T1000 (cell line): ENCODE measurements around the gene IPPK.

Source experiments
- DNase-seq: peaks from one replicate; lab custom pipeline; 2025; ENCODE audit warnings: mixed read lengths; lab: John Stamatoyannopoulos, UW

IPPK gene

DNA sequence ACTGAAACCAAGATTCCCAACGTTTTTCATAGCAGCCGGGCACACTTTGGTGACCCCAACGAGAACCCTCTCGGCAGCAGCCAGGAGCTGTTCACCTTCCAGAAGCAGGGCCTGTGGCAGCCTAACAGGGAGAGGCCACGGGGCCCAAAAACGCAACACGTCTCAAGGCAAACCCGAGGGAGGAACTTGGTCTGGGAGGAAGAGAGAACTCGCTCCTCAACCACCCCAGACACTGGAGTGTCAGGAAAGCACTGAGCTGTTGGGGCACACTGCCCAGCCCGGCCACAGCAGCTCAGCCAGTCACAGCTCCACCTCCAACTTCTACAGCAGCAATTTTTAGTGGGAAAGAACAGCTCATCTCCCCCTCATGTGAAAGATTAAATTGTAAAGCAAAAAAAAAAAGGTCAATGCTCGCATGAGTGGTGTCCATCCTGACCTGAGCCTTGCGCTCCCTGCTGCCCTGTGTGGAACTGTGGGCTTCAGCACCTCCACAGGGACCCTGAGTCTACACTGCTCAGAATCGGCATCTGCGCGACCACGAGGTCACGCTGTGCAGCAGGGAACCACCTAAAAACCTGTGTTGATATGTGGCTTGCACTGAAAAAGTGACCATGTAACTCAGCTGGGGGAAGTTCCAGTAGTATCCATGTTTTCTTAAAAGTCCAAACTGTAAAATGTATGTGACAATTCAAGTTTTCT, 55.0 kb downstream of the IPPK start:
- no peak for DNase-seq

DNA sequence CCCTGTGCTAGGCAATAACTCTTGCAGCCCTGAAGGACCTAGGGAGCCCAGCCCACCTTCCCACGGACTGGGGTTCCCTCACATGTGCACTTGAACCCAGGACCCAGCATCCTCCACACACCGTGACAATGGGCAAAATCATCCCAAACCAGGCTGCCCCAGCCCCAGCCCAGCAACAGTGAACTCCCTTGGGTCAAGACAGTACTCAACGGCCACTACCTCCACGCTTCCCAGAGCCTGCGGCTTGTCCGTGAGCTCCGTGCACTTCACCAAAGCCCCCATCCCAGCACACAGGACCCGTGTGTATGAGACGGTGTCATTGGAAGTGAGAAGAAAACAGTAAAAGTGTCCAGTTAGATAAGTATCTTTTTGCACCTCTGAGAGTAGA, 55.8 kb downstream of the IPPK start:
- DNase-seq, result no peak

DNA sequence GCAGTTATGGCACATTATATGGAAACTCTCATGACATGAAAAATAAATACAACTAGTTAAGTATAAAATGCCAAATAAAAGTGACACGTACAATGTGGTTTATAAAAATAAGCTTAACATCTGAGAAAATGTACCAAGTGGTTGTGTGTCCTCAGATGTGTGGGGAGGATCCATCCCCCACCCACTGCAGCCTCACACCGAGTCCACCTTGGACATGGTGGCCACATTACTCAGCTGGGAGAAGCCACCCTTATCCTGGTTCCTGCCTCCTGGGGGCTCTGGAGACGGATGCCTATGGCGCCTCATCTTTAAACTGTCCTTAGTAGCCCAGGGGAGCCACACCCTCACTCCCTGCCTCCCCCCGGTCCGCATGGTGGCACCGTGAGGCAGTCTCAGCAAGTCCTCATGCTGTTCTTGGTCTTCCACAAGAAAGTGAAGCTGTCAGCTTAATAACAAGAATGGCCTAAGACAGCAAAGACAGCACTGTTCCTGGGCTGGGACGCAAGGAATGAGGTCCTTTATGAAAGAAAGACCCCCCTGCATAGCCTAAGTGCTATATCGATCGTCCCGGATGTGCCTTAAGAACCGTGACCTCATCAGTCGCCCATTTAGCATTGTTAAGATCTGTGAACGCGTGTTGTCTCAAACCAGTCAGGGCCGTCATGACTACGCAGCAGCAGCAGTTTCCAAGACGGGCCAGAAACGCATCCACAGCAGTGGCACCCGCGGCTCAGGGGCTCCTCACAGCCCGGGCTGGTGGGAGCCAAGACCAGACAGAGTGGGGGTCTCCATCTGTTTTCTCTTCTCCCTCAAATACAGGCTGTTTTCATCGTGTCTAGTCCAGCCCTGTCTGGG, 56.4 kb downstream of the IPPK start:
- DNase-seq, result no peak

DNA sequence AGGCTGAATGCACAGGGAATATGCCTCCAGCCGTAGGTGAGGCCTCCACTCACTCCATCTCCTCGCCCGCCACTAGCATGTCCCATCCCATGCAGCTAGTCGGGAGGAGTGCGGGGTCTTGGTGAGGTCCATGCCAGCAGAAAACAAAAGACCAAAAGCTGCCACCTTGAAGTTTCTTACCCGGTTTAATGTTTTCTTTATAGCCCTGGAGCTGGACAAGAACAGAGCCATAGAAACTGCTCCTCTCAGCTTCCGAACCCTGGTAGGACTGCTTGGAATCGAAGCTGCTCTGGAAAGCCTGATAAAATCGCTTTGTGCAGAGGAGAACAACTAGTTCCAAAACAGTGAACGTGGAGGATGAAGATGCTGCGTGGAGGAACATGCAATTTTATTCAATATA, 57.1 kb downstream of the IPPK start:
- no peak for DNase-seq

DNA sequence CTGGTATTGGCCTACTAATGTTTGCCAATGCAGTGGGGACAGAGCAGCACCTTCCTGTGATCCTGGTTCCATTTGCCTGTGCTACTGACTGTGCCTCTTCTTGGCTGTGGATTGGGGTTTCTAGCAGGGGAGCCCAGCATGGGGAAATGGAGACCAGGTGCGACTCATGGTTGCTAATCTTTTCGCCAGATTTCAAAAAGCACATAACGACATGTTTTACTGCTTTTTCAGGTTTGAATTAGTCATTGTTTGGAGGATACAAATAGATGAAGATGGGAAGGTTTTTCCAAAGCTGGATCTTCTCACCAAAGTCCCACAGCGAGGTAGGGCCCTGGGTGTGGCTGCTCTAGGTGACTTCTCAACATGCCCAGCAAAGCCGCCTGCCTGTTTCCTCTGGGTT, 57.6 kb downstream of the IPPK start:
- no peak for DNase-seq

DNA sequence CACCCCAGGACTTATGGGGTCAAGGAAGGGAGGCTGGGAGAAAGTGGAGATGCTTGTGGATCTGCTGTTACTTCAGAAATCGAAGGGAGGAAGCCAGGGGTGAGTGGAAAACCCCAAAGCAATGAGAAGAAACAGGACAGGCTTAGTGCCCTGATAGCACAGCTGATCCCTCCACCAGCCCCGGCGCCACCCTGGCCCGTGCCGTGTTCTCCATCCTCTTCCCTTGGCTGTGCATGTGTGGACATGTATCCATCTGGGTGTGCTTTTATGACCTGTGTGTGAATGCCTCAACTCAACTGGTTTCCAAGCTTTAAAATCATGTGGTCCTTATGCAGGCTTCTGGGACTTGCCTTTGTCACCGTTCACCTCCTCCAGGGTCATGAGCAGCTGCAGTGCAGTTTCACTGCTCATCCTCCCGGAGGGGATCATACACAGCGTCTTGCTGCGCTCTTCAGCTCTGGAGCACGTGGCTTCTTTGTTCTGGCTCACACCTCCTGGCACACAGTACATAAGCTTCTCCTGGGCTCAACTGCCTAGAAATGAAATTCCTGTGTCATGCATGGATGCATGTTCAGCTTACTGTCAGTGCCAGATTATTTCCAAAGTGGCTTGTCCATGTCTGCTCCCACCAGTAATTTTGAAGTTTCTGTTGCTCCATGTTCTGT, 58.2 kb downstream of the IPPK start:
- no peak for DNase-seq

DNA sequence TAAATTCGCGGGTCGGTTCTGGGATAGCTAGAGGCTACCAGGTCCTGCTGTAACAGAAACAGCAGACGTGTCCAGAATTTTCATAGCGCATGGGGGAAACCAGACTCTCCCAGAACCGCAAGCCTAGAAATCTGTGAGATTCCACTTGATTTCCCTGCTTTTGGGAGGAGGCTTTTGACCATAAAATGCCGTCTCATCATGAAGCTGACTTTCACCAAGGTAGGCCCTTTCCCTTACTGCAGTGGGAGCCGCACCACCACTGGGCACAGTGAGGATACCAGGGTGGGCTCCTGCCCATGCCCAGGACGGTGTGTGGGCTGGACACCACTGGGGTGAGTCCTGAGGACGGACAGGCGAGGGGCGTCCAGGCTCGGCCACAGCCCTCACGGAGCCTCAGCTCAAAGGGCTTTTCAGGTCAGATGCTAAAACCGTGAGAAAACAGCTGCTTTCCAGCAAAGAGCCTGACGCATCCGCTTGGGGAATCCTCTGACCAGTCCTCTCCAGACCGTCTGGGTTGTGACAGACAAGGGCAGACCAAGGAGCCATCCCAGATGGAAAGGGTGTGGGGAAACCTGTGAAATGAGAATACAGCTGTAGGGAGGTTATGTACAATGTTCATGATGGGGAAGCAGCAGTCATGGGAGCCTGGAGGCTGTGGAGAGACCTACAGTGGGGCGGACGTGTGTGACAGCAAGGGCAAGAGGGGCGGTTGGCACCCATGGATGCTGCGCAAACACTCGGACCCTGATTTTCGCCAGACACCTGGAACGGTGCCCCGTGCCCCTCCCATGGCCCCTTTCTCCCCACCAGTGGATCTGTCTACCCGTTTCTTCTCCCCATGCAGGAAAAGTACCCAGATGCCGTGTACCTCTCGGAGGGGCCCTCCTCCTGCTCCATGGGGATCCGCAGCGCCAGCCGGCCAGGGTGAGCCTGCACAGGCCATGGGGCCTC, 59.2 kb downstream of the IPPK start:
- no peak for DNase-seq

DNA sequence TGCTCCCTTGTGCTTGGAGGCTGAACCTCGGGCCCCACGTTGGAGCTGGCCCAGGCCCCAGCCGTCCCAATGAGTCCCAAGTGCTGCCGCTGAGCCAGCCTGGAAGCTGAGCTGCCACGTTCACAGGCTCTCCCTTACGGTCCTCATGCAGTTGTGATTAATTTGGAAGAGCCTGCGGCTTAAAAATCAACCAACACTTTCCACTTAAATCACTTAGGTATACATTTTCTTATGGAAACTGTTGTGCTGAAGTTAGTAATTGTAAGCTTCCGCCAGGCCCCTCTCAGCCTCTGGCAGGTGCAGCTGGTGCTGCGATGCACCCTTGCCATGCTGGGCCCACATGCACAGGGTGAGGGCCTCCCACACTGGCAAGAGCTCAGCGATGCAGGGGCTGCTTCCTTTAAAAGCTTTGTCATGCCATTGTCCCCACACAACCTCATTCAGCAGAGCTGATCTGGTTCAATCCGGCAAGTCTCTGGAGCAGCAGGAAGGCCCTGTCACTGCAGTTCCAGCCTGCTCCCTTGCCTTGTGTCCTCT, 61.0 kb downstream of the IPPK start:
- no peak for DNase-seq

DNA sequence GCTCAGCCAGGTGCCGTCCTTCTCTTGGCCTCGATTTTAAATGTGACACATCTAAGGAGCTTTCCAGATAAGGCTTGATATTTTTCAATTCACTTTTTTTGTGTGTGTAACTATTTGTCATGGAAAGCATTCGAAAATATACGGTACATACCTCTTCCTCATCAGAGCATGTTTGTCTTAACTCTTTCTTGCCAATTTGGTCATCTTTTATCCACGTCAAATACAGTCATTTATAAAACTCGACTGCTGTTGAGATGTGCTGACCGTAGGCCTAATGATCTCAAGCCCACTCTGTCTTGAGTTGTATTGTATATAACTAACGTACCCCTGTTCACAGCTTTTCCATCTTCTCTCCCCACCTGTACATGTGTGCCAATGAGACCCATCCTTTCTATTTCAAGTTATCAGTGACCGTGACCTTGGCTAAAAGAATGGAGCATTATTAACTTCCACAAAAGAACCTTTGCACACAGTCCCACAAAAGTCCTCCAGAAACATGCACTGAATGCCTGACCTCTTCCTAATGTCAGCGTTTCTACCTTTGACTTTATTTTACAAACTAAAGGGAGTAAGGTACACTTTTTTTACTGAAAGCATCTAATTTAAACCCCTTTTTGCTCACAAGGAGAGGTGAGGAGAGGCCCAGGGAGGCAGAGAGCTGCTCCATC, 61.6 kb downstream of the IPPK start:
- DNase-seq, result no peak

DNA sequence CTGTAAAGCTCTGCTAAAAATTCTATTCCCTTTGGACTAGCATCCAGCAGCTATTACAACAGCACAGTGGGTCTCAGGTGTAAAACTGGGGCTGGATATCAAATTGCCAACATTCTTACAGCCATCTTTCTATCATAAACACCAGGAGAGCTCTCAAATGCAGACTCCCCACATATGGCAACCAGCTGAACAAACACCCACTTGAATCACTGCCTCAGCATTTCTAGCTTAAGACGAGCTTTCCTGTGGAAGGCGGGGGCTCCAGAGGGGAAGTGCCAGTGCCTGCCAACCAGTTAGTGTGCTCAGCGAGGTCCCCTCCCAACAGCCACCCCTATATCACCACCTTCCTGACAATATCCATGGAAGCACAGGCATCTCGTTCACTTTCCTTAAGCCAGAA, 62.2 kb downstream of the IPPK start:
- no peak for DNase-seq

DNA sequence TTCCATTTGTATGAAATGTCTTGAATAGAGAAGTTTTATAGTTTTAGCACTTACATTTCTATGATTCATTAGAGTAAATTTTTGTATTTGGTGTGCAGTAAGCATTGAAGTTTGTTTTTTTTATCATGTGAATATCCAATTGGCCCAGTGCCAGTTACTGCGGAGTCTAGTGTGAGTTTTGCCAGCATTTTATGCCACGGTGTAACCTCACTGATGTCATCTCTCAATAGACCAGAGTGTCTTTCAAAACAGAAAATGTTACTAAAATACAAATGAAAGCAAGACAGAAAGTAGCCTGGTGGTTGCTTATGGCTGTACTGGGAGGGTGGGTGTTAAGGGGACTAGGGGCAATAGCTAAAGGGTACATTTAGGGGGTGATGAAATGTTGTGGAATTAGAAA, 62.8 kb downstream of the IPPK start:
- DNase-seq, result no peak

DNA sequence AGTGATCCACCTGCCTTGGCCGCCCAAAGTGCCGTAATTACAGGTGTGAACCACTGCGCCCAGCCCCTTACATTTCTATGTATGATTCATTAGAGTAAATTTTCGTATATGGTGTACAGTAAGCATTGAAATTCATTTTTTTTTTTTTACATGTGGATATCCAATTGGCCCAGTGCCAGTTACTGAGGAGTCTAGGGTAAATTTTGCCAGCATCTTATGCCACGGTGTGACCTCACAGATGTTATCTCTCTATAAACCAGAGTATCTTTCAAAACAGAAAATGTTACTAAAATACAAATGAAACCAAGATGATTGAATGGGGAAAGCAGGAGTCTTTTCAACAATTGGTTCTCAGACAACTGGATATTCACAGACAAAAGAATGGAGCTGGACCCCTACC, 64.7 kb downstream of the IPPK start:
- no peak for DNase-seq

DNA sequence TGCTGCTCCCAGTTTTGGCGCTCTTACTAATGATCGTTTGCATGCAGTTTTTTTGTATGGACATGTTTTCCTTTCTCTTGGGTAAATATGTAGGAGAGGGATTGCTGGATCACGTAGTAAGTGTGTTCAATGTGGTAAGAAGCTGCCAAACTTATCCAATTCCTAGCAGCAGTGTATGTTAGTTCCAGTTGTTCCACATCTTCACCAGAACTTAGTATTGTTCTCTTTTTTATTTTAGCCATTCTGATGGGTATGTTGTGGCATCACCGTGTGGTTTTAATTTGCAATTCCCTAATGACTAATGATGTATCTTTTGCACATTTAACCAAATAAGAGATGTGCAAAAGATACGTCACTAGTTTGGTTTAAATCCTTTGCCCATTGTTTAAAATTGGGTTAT, 65.9 kb downstream of the IPPK start:
- DNase-seq, result no peak

DNA sequence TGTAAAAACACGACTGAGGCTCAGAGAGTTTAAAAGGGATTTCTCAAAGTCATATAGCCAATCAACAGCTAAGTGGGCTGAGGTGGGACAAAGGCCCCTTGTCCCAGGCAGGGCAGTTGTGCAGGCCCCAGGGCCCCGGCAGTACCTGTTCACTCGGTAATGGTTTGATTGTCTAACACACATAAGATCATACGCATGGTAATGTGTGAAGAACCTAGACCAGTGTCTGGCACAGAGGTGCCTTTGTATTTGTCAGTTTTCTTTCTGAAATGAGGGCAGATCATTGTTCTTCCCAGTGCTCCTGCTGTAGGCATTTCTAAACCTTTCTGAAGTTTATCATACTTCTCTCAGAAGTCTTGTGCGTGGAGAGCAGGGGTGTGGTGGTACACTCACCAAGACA, 66.8 kb downstream of the IPPK start:
- DNase-seq, result no peak

DNA sequence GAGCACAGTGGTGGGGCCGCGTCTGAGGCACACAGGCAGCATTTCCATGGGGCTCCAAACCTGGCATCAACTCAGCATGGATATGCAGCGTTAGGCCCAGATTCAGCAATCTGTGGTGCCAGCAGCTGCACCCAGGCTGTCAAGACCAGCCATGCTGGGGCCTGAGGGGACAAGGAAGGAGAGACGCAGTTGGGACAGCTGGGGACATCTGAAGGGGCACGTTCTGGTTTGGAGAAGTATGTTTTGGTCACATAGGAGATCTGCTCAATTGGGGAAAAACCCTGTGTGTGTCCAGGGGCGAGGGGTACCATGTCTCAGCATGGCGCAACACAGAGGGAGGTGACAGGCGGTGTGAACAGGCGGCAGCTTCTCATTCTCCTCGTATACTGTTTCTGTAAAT, 67.5 kb downstream of the IPPK start:
- DNase-seq, result no peak

DNA sequence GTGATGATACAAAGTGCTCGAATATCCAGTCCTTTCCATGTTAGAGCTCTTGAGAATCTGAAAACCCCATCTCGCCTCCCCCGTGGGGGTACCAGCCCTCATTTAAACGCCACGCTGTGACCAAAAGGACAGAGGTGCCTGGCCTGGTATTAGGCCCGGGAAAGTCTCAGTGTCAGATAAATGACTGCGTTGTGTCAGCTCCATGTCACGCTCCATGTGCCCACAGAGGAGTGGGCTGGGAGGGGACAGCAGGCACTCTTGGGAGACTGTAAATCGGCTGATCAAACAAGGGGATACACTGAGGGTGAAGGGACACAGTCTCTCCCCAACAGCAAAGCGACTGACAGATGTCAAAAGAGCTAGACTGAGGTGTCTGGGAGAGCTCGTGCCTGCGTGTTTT, 68.5 kb downstream of the IPPK start:
- DNase-seq, result no peak

DNA sequence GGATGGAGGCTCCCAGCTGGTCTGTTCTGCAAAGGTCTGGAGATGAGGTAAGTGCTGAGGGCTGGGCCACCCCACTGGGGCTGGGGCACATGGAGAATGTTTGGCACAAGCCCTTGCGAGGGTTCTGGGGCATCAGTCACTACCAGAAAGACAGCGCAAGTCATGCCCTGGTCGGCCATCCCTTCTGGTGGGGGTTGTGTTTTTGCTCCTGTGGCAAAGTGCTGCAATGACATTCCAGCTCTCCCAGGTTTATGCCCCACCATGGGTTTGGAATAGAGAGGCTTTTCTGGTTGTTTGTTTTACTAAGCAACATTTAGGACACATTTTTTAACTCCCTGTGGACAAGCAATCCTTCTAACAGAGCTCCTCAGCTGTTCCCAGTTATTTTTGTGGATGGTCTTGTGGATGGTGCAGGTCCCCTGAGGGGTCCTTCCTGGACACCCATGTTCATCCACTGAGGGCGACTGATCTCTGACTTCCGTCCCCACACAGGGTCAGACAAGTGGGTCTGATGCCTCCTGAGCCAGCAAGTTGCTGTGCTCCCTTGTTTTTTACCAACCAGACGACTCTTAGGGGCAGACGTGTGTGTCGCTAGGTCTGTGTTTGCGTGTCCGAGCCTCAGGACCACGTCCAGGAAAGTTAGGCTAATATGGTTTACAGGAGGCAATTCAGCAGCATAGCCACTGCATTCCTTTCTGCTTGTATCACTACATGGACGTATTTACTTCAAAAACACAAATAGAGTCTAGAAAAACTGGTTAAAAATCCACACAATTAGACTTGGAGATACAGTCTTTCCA, 69.3 kb downstream of the IPPK start:
- DNase-seq, result no peak

DNA sequence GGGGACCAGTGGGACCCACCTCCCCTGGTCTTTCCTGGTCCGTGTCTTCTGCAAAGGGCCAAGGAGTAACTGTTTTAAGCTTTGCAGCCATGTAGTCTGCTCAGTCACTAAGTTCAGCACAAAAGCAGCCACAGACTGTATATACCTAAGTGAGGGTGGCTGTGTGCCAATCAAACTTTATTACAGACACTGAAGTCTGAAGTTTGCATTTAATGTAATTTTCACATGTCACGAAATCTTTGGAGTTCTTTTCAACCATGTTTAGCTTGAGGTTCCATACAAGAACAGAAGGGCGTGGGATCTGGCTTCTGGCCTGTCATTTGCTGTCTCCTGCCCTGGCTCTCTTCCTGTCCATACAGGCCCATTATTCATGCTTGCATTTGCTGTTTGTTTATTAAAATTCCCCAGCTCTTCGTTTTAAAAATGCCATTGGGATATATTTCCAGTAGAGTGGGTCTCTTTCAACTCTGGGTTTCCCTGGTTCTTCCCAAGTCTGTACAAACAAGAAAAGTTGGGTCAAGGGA, 69.9 kb downstream of the IPPK start:
- DNase-seq, result no peak

DNA sequence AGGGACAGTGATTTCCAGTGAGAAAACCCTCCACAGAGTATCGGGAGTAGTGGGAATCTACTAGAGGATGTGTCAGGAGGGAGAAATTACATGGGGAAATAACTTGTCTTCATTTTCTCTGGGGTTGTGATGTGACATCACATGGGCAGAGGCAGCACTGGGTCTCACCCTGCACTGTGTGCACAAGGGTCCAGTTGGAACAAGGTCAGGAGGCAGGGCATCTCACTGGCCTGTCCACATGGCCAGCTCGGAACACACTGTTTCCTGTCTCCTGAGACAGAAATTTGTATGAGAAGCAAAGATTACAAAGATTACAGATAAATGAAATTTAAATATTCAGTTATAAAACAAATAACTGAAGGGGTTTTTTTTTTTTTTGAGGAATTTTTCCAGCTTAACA, 71.5 kb downstream of the IPPK start:
- DNase-seq, result no peak

DNA sequence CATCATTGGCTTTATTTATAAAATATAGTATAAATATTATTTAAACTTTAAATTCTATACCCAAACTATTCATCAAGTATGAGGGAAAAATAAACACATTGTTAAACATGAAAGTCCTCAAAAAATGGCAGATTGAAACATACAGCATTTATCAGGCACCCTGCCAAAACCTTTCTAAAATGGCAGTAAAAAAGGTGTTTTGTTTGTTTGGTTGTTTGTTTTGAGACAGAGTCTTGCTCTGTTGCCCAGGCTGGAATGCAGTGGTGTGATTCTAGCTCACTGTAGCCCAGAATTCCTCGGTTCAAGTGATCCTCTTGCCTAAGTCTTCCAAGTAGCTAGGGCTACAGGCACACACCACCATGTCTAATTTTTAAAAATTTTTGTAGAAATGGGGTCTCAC, 74.0 kb downstream of the IPPK start:
- no peak for DNase-seq
